ENCODE measurements around the gene GNA15. TPM values are rescaled to one million over a fixed set of nuclear protein-coding genes. Genes with fewer than 3 reads are reported as not detected.

The GNA15 gene
- total RNA-seq, 1 experiment from 2014 or later: not detected

DNA sequence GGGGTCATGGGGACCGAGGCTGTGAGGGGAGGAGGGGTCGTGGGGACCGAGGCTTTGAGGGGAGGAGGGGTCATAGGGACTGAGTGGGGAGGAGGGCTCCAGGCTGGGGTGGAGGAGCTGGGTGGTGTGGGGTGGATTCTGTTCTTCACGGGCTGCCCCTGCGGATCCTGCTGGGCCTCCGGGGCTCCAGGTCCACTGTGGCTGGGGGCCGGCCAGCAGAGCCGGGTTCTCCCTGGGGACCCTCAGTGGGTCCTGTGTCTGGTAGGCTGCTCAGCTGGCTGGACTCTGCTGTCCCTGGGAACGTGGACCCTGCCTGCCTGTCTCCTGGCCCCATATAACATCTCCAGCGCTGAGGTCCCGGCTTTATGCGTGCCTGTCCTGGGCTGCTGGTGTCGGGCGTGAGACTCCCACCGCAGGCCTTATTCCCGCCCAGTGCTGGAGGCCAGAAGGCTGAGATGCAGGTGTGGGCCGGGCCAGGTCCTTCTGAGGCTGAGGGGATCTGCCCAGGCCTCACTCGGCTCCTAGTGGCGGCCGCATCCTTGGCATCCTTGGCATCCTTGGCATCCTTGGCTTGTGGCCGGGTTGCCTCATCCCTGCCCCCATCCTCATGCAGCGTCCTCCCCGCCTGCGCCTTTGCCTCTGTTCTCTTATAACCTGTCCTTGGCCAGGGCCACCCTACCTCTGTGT lies 19.8 kb upstream of the GNA15 start:
- H3K36me3 ChIP-seq (ENCODE audit: control insufficient read depth, insufficient read depth, low read length): no peaks in the 10 kb centered on the region; the same call in none of the 2 replicates
- no peak overlapping the region for H3K4me3 Mint-ChIP-seq (ENCODE audit: unreplicated experiment)
- ChIA-PET POLR2A (no interaction called here), CTCF (interaction anchor here (2.4 kb wide), 1 partner anchor 14 kb away, joined by 7 read pairs; no protein-coding TSS in a partner anchor)
- no peaks in the 10 kb centered on the region for H3K4me1 Mint-ChIP-seq (ENCODE audit: low read depth, unreplicated experiment)
- peaks cover 8% of the 10 kb centered on the region for H3K36me3 Mint-ChIP-seq (ENCODE audit: insufficient read depth, unreplicated experiment)
- intact Hi-C loops (cut with micrococcal nuclease; ENCODE audit: unreplicated experiment): no loop called here
- BruUV-seq (replicated peaks): no TSS peak
- no peaks in the 10 kb centered on the region for H3K4me1 ChIP-seq
- H3K9me3 ChIP-seq: no peaks in the 10 kb centered on the region
- no peak overlapping the region for H3K27ac Mint-ChIP-seq (ENCODE audit: unreplicated experiment)
- H3K9me3 Mint-ChIP-seq (ENCODE audit: unreplicated experiment): no peaks in the 10 kb centered on the region
- H3K27me3 Mint-ChIP-seq (ENCODE audit: insufficient read depth, unreplicated experiment): no peaks in the 10 kb centered on the region
- TF ChIP-seq, protein P1, sequence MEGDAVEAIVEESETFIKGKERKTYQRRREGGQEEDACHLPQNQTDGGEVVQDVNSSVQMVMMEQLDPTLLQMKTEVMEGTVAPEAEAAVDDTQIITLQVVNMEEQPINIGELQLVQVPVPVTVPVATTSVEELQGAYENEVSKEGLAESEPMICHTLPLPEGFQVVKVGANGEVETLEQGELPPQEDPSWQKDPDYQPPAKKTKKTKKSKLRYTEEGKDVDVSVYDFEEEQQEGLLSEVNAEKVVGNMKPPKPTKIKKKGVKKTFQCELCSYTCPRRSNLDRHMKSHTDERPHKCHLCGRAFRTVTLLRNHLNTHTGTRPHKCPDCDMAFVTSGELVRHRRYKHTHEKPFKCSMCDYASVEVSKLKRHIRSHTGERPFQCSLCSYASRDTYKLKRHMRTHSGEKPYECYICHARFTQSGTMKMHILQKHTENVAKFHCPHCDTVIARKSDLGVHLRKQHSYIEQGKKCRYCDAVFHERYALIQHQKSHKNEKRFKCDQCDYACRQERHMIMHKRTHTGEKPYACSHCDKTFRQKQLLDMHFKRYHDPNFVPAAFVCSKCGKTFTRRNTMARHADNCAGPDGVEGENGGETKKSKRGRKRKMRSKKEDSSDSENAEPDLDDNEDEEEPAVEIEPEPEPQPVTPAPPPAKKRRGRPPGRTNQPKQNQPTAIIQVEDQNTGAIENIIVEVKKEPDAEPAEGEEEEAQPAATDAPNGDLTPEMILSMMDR (IDR thresholded peaks at IDR 0.05; ENCODE audit: insufficient read depth in 1 of 2, low read depth in 1 of 2, low read length in 1 of 2, severe bottlenecking in 1 of 2, unreplicated experiment in 1 of 2): no peak
- no peak overlapping the region for H3K4me3 ChIP-seq (ENCODE audit: low read depth, low read length)
- no peaks in the 10 kb centered on the region for H3K27me3 ChIP-seq (replicated peaks; ENCODE audit: control insufficient read depth, insufficient read depth, low read length)
- no peak for DNase-seq

DNA sequence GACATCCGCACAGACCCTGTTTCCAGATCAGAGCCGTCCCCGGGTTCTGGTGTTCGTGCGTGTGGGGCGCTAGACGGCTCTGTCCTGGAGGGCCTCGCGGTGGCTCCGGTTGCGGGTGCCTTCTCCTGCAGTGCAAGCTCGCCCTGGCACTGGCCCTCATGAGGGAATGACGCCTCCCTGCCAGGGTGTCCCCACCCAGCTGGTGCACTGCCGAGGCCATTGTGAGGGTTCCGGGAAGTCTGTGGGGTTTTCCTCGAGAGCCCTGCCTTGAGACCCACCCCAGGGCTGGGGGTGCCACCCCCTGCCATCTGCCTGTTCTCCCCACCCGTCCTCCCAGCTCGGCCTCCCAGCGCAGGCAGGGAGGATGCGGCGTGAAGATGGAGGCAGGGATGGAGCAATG lies 19.2 kb upstream of the GNA15 start:
- Histone ChIP-seq H3K27me3 (replicated peaks; ENCODE audit: control insufficient read depth, insufficient read depth, low read length) (no peaks in the 10 kb centered on the region), H3K36me3 (ENCODE audit: control insufficient read depth, insufficient read depth, low read length) (no peaks in the 10 kb centered on the region; the same call in 1 of the 2 replicates), H3K9me3 (no peaks in the 10 kb centered on the region), H3K4me1 (no peaks in the 10 kb centered on the region), H3K4me3 (ENCODE audit: low read depth, low read length) (no peak overlapping the region)
- intact Hi-C loops (cut with micrococcal nuclease; ENCODE audit: unreplicated experiment): no loop called here
- TF ChIP-seq, protein P1 (IDR thresholded peaks at IDR 0.05; ENCODE audit: insufficient read depth in 1 of 2, low read depth in 1 of 2, low read length in 1 of 2, severe bottlenecking in 1 of 2, unreplicated experiment in 1 of 2): no peak
- Mint-ChIP-seq H3K4me3 (ENCODE audit: unreplicated experiment) (no peak overlapping the region), H3K27me3 (ENCODE audit: insufficient read depth, unreplicated experiment) (no peaks in the 10 kb centered on the region), H3K9me3 (ENCODE audit: unreplicated experiment) (no peaks in the 10 kb centered on the region), H3K4me1 (ENCODE audit: low read depth, unreplicated experiment) (no peaks in the 10 kb centered on the region), H3K27ac (ENCODE audit: unreplicated experiment) (no peak overlapping the region), H3K36me3 (ENCODE audit: insufficient read depth, unreplicated experiment) (peaks cover 11% of the 10 kb centered on the region)
- no peak for DNase-seq
- no TSS peak for BruUV-seq (replicated peaks)
- ChIA-PET POLR2A (no interaction called here), CTCF (interaction anchor here (2.4 kb wide), 1 partner anchor 13 kb away, joined by 7 read pairs; no protein-coding TSS in a partner anchor)

DNA sequence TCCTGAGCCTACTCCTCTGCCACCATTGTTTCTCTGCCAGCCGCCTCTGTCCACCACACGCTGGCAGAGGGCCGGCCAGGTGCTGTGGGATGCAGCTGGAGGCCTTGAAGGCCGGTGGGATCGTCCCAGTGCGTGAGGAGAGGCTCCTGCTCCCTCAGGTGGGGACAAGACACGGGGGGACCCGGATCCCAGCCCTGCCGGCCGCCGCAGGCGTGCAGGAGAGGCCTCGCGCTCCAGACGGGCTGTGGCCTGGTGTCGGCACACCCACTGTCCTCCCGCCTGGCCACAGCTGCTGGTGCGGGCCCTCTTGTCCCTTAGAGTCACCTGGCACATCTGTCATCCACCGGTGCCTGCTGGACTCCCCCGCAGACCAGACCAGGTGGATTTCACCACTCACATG lies 18.1 kb upstream of the GNA15 start:
- H3K27me3 ChIP-seq (replicated peaks; ENCODE audit: control insufficient read depth, insufficient read depth, low read length): no peaks in the 10 kb centered on the region
- Mint-ChIP-seq H3K36me3 (ENCODE audit: insufficient read depth, unreplicated experiment) (peaks cover 12% of the 10 kb centered on the region), H3K9me3 (ENCODE audit: unreplicated experiment) (no peaks in the 10 kb centered on the region), H3K4me1 (ENCODE audit: low read depth, unreplicated experiment) (no peaks in the 10 kb centered on the region), H3K27ac (ENCODE audit: unreplicated experiment) (no peak overlapping the region), H3K4me3 (ENCODE audit: unreplicated experiment) (no peak overlapping the region), H3K27me3 (ENCODE audit: insufficient read depth, unreplicated experiment) (no peaks in the 10 kb centered on the region)
- no peak for DNase-seq
- no peaks in the 10 kb centered on the region for H3K9me3 ChIP-seq
- no TSS peak for BruUV-seq (replicated peaks)
- H3K4me3 ChIP-seq (ENCODE audit: low read depth, low read length): no peak overlapping the region
- no peaks in the 10 kb centered on the region for H3K4me1 ChIP-seq
- ChIA-PET CTCF (interaction anchor here (2.4 kb wide), 1 partner anchor 12 kb away, joined by 7 read pairs; no protein-coding TSS in a partner anchor), POLR2A (no interaction called here)
- no peaks in the 10 kb centered on the region; the same call in 1 of the 2 replicates for H3K36me3 ChIP-seq (ENCODE audit: control insufficient read depth, insufficient read depth, low read length)
- TF ChIP-seq, protein P1 (IDR thresholded peaks at IDR 0.05; ENCODE audit: insufficient read depth in 1 of 2, low read depth in 1 of 2, low read length in 1 of 2, severe bottlenecking in 1 of 2, unreplicated experiment in 1 of 2): no peak
- intact Hi-C loops (cut with micrococcal nuclease; ENCODE audit: unreplicated experiment): no loop called here

All from Caco-2 (cell line).